ENCODE data around the gene DNAJC10. TPM values are rescaled to one million over a fixed set of nuclear protein-coding genes. Genes with fewer than 3 reads are reported as not detected.
"Not testable (repeated sequence)": the region's sequence is repeated elsewhere in the genome, so short reads cannot be mapped to it uniquely, and the experiment has no call there.

The DNAJC10 gene
- total RNA-seq, 1 donor from 2014 or later = 78.3 TPM

DNA sequence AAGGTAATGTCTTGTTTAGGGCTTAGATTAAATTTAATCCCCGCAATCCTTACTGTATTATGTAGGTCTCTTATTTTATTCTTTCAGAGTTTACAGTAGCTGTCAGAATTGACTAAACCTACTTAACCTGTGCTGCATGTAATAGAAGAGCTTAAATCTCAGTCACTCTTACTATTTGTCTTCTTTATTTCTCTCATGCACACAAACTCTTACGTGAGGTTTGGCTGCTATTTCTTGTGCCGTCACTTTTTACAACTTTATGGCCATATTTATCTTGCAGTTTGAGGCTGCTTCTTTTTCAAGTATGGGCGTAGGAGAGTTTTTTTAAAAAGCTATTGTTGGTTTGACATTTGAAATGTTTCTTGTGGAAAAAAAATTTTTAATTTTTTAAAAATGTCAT lies 12.0 kb downstream of the DNAJC10 start:
- peak; percentile 11 for DNase-seq

DNA sequence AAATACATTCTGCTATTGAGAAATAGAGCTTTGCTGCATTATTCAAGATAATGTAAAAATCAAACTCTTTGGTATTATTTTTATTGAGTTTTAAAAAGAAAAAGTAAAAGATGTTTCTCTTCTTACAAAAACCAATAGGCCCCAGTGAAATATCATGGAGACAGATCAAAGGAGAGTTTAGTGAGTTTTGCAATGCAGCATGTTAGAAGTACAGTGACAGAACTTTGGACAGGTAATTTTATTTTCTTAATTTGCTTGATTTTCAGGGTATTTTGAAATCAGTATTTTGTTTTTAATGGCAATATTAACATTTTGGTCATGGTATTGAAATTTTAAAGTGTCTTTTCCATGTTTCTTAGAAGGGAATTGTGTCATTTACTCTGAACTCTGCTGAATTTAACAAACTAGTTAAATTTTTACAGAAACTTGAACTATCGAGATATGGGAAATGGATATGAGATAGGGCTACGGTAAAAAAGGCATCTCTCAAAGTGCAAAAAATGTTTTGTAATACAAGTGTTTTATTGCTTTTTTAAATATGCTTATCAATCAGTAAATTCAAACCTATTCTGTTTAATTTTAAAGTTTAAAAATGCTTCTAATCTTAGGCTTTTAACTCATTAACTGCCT lies 13.8 kb downstream of the DNAJC10 start:
- no peak for DNase-seq

- DNase-seq = no peak
These were observed 14.4 kb downstream of the DNAJC10 start for GRCh38 chr2:182730486-182730885.

GRCh38 chr2:182732736-182733135 lies 16.7 kb downstream of the DNAJC10 start:
- DNase-seq = no peak

- no peak for DNase-seq
These were observed 17.5 kb downstream of the DNAJC10 start for GRCh38 chr2:182733572-182733971.

DNA sequence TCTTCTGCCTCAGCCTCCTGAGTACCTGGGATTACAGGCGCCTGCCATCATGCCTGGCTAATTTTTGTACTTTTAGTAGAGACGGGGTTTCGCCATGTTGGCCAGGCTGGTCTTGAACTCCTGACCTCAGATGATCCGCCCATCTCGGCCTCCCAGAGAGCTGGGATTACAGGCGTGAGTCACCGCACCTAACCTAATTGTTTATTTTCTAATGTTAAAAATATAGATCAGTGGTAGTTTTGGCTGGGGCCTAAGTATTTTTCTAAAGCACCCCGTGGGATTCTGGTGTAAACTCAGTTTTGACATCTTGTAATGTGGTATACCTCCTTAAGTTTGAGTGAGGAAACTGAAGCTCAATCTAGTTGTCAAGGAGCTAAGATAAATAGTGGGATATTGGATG lies 20.8 kb downstream of the DNAJC10 start:
- DNase-seq = not testable (repeated sequence)

DNA sequence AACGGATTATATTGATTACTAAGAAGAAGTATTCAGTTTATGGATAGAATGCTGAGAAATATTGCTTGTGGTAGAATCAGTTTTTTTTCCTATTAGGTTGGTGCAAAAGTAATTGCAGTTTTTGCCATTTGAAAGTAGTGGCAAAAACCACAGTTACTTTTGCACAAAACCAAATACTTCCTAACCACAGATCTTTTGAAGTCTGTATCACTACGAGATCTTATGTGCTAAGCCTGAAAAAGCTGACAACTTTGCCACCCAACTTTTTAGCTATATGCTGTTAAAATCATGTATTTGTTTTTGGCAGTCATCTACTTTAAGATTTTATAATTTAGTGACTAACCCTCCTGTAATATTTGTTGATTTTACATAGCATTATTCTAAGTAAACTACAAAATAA lies 24.6 kb downstream of the DNAJC10 start:
- no peak for DNase-seq

DNA sequence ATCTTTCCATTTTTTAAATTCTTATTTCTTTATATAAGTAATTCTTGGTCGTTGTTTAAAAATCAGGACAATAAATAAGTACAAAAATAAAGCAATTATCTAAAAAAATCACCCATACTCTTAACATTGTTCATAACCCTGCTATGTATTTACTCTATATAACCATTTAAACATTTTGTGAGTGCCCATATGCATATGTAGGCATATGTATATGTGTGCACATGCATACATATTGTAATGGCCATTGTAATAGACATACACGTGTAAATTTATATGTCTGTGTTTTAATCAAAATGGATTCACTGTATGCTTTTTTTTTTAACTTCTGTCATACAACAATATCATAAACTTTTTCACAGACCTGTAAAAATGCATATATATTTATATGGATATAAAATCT lies 25.6 kb downstream of the DNAJC10 start:
- DNase-seq = no peak

DNA sequence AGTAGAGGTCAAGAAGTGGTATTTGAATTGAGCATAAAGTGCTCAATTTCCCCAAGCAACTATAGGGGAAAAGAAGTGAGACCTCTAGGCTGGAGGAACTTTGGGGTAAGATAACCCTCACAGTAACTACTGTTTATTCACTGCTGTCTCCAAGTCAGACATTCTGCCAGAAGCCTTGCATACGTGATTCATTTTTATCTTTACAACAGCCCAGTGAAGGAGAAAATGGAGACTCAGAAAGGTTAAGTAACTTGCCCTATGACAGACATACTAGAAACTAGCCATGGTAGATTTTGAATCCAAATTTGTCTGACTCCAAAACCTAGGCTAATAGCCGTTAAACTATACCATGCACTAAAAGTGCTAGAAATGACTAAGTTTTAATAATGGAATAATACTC lies 28.4 kb downstream of the DNAJC10 start:
- no peak for DNase-seq

GRCh38 chr2:182745061-182745460 lies 29.0 kb downstream of the DNAJC10 start:
- no peak for DNase-seq

- not testable (repeated sequence) for DNase-seq
These were observed 29.8 kb downstream of the DNAJC10 start for GRCh38 chr2:182745894-182746293.

DNA sequence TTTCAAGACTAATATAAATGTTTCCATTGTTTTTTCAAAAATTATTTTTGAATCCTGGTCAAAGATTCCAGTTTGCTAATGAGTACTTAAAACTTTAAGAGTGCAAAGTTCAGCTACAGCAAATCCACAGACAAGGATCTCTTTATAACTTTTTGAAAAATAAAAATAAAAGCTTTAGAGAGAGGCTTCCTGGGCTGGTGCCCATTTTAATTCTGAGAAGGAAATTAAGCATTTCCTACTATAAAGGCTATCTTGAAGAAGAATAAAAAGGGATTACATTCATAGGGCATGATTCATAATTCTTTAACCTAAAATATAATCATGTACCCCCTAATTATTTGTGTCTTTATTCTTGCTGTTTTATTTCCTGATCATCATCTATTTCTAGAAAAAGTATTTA lies 38.2 kb downstream of the DNAJC10 start:
- no peak for DNase-seq

DNA sequence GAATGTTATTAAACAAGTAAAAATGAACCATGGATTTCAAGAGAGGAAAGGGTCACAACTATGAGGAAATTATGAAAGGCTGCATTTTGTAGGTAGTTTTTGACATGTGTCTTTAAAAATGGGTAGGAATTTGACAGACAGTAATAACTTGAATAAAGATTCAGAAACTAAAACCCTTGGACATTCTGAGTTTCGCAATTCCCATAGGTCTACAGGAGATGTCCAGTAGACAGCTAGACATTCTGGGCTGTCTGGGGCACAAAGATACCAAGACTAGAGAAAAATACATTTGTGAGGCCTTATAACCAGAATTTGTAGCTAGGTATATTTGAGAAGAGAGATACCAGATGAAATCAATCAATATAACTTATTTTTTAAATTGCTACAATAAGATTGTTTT lies 42.3 kb downstream of the DNAJC10 start:
- DNase-seq = no peak

DNA sequence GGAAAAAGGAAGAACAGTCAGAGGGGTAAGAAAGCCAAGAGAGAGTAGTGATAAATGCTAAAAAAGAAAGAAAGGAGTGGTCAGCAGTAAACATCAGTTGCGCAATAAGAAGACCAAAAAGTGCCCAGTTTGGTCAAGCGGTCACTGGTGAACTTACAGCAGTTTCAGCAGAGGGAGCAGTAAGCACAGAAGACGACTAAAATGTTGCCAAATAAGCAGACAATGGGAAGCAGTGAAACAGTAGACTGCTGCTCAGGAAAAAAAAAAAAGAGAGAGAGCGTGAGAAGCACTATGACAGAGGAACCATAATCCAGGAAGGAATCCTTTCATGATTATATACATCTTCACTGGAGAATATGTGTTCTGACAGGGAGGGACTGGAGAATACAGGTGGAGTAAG lies 45.8 kb downstream of the DNAJC10 start:
- DNase-seq = no peak

GRCh38 chr2:182763311-182763912 lies 47.4 kb downstream of the DNAJC10 start:
- peak; percentile 61 for DNase-seq

GRCh38 chr2:182766626-182767025 lies 50.6 kb downstream of the DNAJC10 start:
- no peak for DNase-seq

DNA sequence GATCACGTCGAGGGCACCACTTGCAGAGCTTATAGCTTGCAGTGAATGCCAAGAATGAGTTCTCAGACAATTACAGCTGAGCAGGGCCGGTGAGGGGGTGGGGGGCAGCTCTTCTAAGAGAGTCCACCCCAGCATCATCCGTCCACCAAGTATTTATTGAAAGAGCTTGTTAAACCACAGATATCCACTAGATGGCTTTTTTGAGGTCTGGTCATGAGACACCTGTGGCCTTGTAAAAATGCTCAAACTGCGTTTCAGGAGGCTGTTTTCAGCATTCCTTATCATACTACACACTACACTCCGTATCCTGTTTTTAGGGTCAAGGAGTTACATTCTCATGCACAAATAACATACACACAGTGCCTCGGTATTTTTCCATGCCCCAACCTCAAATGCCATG lies 51.5 kb downstream of the DNAJC10 start:
- DNase-seq = peak; percentile 13

GRCh38 chr2:182768950-182769349 lies 52.9 kb downstream of the DNAJC10 start:
- DNase-seq = not testable (repeated sequence)

DNA sequence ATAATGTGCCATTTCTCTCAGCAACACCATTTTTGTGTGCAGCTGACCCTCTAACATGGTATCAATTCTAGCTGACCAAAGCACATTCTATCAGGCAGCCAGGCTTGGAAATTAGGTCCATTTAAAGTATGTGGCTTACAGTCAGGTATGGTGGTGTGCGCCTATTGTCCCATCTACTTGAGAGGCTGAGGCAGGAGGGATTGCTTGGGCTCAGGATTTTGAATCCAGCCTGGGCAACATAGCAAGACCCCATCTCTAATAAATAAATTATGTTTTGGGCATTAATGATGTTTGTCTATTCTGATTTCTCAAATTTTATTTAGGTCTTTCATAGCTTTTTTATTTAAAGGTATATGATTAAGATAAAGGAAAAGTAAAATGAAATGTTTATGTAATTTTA lies 63.3 kb downstream of the DNAJC10 start:
- DNase-seq = no peak

- not testable (repeated sequence) for DNase-seq
These were observed 65.0 kb downstream of the DNAJC10 start for GRCh38 chr2:182781099-182781498.

DNA sequence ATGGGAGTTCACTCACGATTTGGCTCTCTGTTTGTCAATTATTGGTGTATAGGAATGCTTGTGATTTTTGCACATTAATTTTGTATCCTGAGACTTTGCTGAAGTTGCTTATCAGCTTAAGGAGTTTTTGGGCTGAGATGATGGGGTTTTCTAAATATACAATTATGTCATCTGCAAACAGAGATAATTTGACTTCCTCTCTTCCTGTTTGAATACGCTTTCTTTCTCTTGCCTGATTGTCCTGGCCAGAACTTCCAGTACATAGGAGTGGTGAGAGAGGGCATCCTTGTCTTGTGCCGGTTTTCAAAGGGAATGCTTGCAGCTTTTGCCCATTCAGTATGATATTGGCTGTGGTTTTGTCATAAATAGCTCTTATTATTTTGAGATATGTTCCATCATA lies 66.6 kb downstream of the DNAJC10 start:
- not testable (repeated sequence) for DNase-seq

DNA sequence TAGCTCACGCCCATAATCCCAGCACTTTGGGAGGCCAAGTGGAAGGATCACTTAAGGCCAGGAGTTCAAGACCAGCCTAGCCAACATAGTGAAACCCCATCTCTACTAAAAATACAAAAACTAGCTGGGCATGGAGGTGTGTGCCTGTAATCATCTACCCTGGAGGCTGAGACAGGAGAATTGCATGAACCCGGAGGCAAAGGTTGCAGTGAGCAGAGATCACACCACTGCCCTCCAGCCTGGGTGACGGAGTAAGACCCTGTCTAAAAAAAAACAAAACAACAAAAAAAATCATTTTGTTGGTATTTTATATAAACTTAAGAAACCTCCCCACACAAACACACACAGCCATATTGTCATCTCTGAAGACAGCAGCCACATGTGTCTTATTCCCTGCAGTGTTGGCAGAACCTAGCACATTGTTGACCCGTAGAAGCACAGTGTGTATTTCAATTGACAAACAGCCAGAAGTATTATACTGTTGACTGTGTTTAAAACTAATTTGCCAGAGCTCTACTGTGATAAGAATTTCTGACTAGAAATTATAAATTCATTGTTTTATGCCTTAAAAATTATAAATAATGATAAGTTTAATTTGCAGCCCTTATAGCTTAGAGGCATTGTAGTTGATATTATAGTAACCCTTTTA lies 68.1 kb downstream of the DNAJC10 start:
- no peak for DNase-seq

GRCh38 chr2:182784777-182785176 lies 68.7 kb downstream of the DNAJC10 start:
- peak; percentile 61 for DNase-seq

- no peak for DNase-seq
These were observed 76.4 kb downstream of the DNAJC10 start for GRCh38 chr2:182792441-182792840.

Data from tongue (tissue), 2 donors.